Lung (tissue), 12 donors: ENCODE measurements around the gene RPL28. TPM values are rescaled to one million over a fixed set of nuclear protein-coding genes. Genes with fewer than 3 reads are reported as not detected.

Experiments
- ATAC-seq: fragments of 200-7000 bp; cut with Tn5 transposase; one replicate; pipeline ENCODE4 v1.9.1; 2020; ENCODE audit warnings: moderate number of reproducible peaks; ENCODE audit not compliant: insufficient read depth, low FRiP score
- DNase-seq, 3 donors: peaks; one replicate each; pipeline ENCODE4 v3.0.0-alpha.2; 2013 to 2017
- H3K27ac ChIP-seq, 2 donors: one replicate each; pipeline ENCODE4 v1.5.1; 2013; ENCODE audit warnings: mild to moderate bottlenecking in 2 of 2, moderate library complexity in 2 of 2, control low read depth in 1 of 2, inconsistent platforms in 1 of 2, low read depth in 1 of 2, low read length in 1 of 2
- H3K27me3 ChIP-seq, 3 donors: one replicate each; pipeline ENCODE4 v1.5.1; 2013; ENCODE audit warnings: low read length in 2 of 3; ENCODE audit not compliant: control insufficient read depth in 3 of 3, insufficient read depth in 3 of 3
- H3K36me3 ChIP-seq, 4 donors: one replicate each; pipeline ENCODE4 v1.5.1; 2013; ENCODE audit warnings: low read length in 4 of 4, mild to moderate bottlenecking in 1 of 4, moderate library complexity in 1 of 4; ENCODE audit not compliant: control insufficient read depth in 4 of 4, insufficient read depth in 4 of 4
- H3K4me1 ChIP-seq, 5 donors: one replicate each; pipeline ENCODE4 v1.5.1; 2013; ENCODE audit warnings: low read length in 5 of 5, mild to moderate bottlenecking in 2 of 5, moderate library complexity in 1 of 5; ENCODE audit not compliant: control insufficient read depth in 5 of 5, insufficient read depth in 5 of 5
- H3K4me3 ChIP-seq: one replicate; pipeline ENCODE4 v1.5.1; 2013; ENCODE audit warnings: mild to moderate bottlenecking, control low read depth, moderate library complexity
- H3K9ac ChIP-seq, 2 donors: one replicate each; pipeline ENCODE4 v1.5.1; 2013; ENCODE audit warnings: low read length in 2 of 2, control low read depth in 1 of 2; ENCODE audit not compliant: insufficient read depth in 1 of 2
- H3K9me3 ChIP-seq, 4 donors: one replicate each; pipeline ENCODE4 v1.5.1; 2013; ENCODE audit warnings: low read length in 3 of 4, mild to moderate bottlenecking in 1 of 4, moderate library complexity in 1 of 4; ENCODE audit not compliant: control insufficient read depth in 4 of 4, insufficient read depth in 3 of 4
- CTCF ChIP-seq: IDR thresholded peaks from 2 replicates; pipeline ENCODE4 v1.5.1; 2012; ENCODE audit warnings: mild to moderate bottlenecking; ENCODE audit errors: control extremely low read depth, extremely low read depth
- WGBS, 2 donors: extraction: QIAGEN DNeasy Blood & Tissue Kit; methylation state at CpG; one replicate each; pipeline ENCODE4 v1.1.7; 2013; 5-methylcytosine and 5-hydroxymethylcytosine counted together
- polyA plus RNA-seq, 2 donors: library from polyadenylated mRNA; stranded (reverse); fragments of 200-250 nt; gene quantifications; one replicate each; pipeline ENCODE4 v1.2.1, GENCODE V29; 2013
- total RNA-seq, 2 donors: library from RNA; depleted of rRNA in 1 of 2; stranded (reverse); fragments of >200 nt in 1 of 2; gene quantifications; one replicate each; pipeline ENCODE4 v1.2.1, GENCODE V29; 2014 to 2021
- donor health status: control.
- donor health status: control.
- donor health status: Bipolar disorder and iron deficiency.
- donor health status: healthy.
- donor health status: DM: yes; HTN: yes; CAD: no.

The RPL28 gene
- total and polyA plus RNA-seq, 4 donors: 272 to 3,086 (median 1,601) TPM

- H3K36me3 ChIP-seq: no peaks in the 10 kb centered on the region
- no peak overlapping the region for H3K4me3 ChIP-seq
- ATAC-seq: no peak
- no peak overlapping the region for H3K27ac ChIP-seq
- H3K9ac ChIP-seq: no peak overlapping the region
- TF ChIP-seq CTCF: no peak
- H3K27me3 ChIP-seq: peaks cover 0 to 45% (median 26%) of the 10 kb centered on the region in 3 donors
- 55 to 69% methylated on average over 25 of the region's 25 CpGs for WGBS, 2 donors
- no peak for DNase-seq
- peaks cover 0 to 18% (median 3%) of the 10 kb centered on the region in 5 donors for H3K4me1 ChIP-seq
- H3K9me3 ChIP-seq: peaks cover 0 to 3% (median 0%) of the 10 kb centered on the region in 4 donors
Observed at GRCh38 chr19:55352549-55353145, 33.1 kb upstream of the RPL28 start.

- no peak for TF ChIP-seq CTCF
- H3K27me3 ChIP-seq: peaks cover 0 to 45% (median 26%) of the 10 kb centered on the region in 3 donors
- peaks cover 0 to 3% (median 0%) of the 10 kb centered on the region in 4 donors for H3K9me3 ChIP-seq
- H3K9ac ChIP-seq: peak overlapping the region in 1 of 2 donors; percentile 5
- WGBS, 2 donors: 3% methylated on average over 22 to 24 of the region's 24 CpGs
- ATAC-seq: no peak
- peaks cover 0 to 11% (median 3%) of the 10 kb centered on the region in 5 donors for H3K4me1 ChIP-seq
- no peak for DNase-seq
- no peaks in the 10 kb centered on the region for H3K36me3 ChIP-seq
- H3K27ac ChIP-seq: no peak overlapping the region
- H3K4me3 ChIP-seq: no peak overlapping the region
Observed at GRCh38 chr19:55353356-55353802, 32.4 kb upstream of the RPL28 start.

GRCh38 chr19:55353803-55354697 is 31.7 kb upstream of the RPL28 start:
- no peak overlapping the region for H3K27ac ChIP-seq
- peaks cover 0 to 11% (median 3%) of the 10 kb centered on the region in 5 donors for H3K4me1 ChIP-seq
- peak overlapping the region in 1 of 2 donors; percentile 5 for H3K9ac ChIP-seq
- ATAC-seq (peak; percentile 39), DNase-seq (peak in 2 of 3 donors; percentile 59 to 68)
- WGBS, 2 donors: 1 to 2% methylated on average over 64 to 72 of the region's 72 CpGs
- no peak overlapping the region for H3K4me3 ChIP-seq
- TF ChIP-seq CTCF: no peak
- H3K36me3 ChIP-seq: no peaks in the 10 kb centered on the region
- peaks cover 0 to 45% (median 26%) of the 10 kb centered on the region in 3 donors for H3K27me3 ChIP-seq
- H3K9me3 ChIP-seq: peaks cover 0 to 3% (median 0%) of the 10 kb centered on the region in 4 donors
